ENCODE measurements around the gene PSMD8. TPM values are rescaled to one million over a fixed set of nuclear protein-coding genes. Genes with fewer than 3 reads are reported as not detected.
A peak's percentile ranks its signal among the peaks of the same experiment; 100 is the strongest.

Gene PSMD8
- total RNA-seq, 2 donors from 2014 or later, result 75.9 to 84.7 TPM

DNA sequence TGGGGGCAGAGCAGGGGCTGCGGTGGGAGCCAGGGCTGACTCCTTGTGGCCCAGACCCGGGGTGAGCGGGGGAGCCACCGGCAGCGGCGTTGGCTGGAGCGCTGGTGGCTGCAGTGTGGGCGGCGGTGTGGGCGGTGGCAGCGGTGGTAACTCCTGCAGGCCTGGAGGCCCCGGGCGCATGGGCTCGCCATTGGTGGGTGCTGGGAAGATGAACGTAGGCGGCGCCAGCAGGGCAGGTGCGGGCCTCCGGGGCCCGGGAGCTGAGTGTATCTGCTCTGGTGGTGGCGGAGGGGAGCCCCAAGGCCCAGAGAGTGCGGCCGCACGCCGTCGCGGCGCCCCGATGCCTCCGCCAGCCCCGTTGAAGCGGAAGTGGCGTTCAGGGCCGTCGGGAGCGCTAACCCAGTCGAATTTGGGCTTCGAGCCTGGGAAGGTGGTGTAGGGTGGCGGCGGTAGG is 11.5 kb downstream of the PSMD8 start:
- peak overlapping the region; percentile 50 for H3K4me3 Mint-ChIP-seq
- no peaks in the 10 kb centered on the region for H3K9me3 ChIP-seq (ENCODE audit: control insufficient read depth, low read length, poor library complexity, severe bottlenecking)
- H3K36me3 Mint-ChIP-seq (ENCODE audit: low read depth), result peaks cover 8% of the 10 kb centered on the region
- H3K27ac Mint-ChIP-seq, result no peak overlapping the region
- peaks cover 22% of the 10 kb centered on the region for H3K4me1 Mint-ChIP-seq
- ATAC-seq, result no peak
- no peaks in the 10 kb centered on the region for H3K27me3 Mint-ChIP-seq
- no peak for DNase-seq

- Mint-ChIP-seq H3K27me3 (no peaks in the 10 kb centered on the region), H3K36me3 (ENCODE audit: low read depth) (peaks cover 8% of the 10 kb centered on the region), H3K4me1 (peaks cover 24% of the 10 kb centered on the region), H3K27ac (no peak overlapping the region), H3K4me3 (peak overlapping the region; percentile 50)
- H3K9me3 ChIP-seq (ENCODE audit: control insufficient read depth, low read length, poor library complexity, severe bottlenecking), result no peaks in the 10 kb centered on the region
- DNase-seq (no peak), ATAC-seq (no peak)
These were observed 12.1 kb downstream of the PSMD8 start for GRCh38 chr19:38386300-38386970.

- no peaks in the 10 kb centered on the region for H3K9me3 ChIP-seq (ENCODE audit: control insufficient read depth, low read length, poor library complexity, severe bottlenecking)
- Mint-ChIP-seq H3K4me3 (peak overlapping the region; percentile 93), H3K27me3 (no peaks in the 10 kb centered on the region), H3K27ac (peak overlapping the region; percentile 85), H3K4me1 (peaks cover 24% of the 10 kb centered on the region), H3K36me3 (ENCODE audit: low read depth) (peaks cover 8% of the 10 kb centered on the region)
- DNase-seq (no peak), ATAC-seq (no peak)
These were observed 12.7 kb downstream of the PSMD8 start for GRCh38 chr19:38386971-38387549.

GRCh38 chr19:38387550-38388348 is 13.4 kb downstream of the PSMD8 start, which contains the start of gene GGN:
Gene GGN (minus strand): TSS chr19:38388034. CDS start chr19:38387261, 773 bp downstream.
- Mint-ChIP-seq H3K4me3 (peak within 1 kb of the TSS; percentile 93), H3K27me3 (no peaks in the 10 kb centered on the region), H3K27ac (peak within 1 kb of the TSS; percentile 85), H3K4me1 (peaks cover 26% of the 10 kb centered on the region), H3K36me3 (ENCODE audit: low read depth) (peaks cover 7% of the 10 kb centered on the region)
- peak; percentile 81 for ATAC-seq
- peak; percentile 67 to 80 (median 75) for DNase-seq
- H3K9me3 ChIP-seq (ENCODE audit: control insufficient read depth, low read length, poor library complexity, severe bottlenecking), result no peaks in the 10 kb centered on the region

DNA sequence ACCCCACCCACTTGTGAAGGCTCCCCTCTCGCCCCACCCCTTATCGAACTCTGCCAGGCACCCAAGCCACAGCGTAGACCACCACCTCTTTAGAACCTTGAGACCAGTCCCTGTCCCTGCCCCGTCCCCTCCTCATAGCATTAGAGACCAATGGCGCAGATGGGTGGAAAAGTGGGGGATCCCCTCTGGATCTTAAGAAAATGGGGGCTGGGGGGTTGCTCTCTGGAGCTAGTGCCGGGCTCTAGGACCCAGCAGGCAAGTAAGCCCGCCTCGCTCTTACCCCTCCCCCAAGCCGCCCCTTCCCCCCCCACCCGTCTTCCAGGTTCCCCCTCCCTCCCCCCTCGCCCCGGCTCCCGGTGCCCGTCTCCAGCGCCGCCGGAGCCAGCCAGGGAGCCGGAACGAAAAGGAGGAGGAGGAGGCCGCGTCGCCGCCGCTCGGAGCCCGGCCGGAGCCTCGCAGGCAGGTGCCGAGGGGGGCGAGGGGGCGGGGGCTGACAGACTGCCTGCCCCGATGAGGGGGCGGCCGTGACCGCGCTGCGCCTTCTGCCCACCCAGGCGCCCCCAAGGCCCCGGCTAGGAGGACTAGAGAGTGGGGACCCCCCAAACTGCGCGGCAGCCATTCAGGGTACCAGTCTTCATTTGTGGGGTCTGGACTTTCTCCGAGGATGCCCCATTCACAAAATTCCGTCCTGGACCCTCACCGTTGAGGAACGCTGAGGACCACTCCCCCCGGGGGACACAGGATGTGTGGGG is 14.2 kb downstream of the PSMD8 start, which contains the start of gene SPRED3:
Gene SPRED3 (plus strand): TSS at position 349 of the 752 bp plus-strand sequence. CDS start 1,606 bp downstream, outside the sequence.
- ATAC-seq, result no peak
- peak in 1 of 3 donors; percentile 41 for DNase-seq
- Mint-ChIP-seq H3K4me1 (peaks cover 26% of the 10 kb centered on the region), H3K27me3 (no peaks in the 10 kb centered on the region), H3K4me3 (peak within 1 kb of the TSS; percentile 93), H3K36me3 (ENCODE audit: low read depth) (peaks cover 3% of the 10 kb centered on the region), H3K27ac (peak within 1 kb of the TSS; percentile 85)
- H3K9me3 ChIP-seq (ENCODE audit: control insufficient read depth, low read length, poor library complexity, severe bottlenecking), result no peaks in the 10 kb centered on the region

- Mint-ChIP-seq H3K27ac (no peak overlapping the region), H3K27me3 (no peaks in the 10 kb centered on the region), H3K36me3 (ENCODE audit: low read depth) (peaks cover 2% of the 10 kb centered on the region), H3K4me1 (peaks cover 32% of the 10 kb centered on the region), H3K4me3 (peak overlapping the region; percentile 85)
- ATAC-seq, result no peak
- DNase-seq, result no peak
- H3K9me3 ChIP-seq (ENCODE audit: control insufficient read depth, low read length, poor library complexity, severe bottlenecking), result no peaks in the 10 kb centered on the region
These were observed 14.9 kb downstream of the PSMD8 start for GRCh38 chr19:38389101-38389925.

DNA sequence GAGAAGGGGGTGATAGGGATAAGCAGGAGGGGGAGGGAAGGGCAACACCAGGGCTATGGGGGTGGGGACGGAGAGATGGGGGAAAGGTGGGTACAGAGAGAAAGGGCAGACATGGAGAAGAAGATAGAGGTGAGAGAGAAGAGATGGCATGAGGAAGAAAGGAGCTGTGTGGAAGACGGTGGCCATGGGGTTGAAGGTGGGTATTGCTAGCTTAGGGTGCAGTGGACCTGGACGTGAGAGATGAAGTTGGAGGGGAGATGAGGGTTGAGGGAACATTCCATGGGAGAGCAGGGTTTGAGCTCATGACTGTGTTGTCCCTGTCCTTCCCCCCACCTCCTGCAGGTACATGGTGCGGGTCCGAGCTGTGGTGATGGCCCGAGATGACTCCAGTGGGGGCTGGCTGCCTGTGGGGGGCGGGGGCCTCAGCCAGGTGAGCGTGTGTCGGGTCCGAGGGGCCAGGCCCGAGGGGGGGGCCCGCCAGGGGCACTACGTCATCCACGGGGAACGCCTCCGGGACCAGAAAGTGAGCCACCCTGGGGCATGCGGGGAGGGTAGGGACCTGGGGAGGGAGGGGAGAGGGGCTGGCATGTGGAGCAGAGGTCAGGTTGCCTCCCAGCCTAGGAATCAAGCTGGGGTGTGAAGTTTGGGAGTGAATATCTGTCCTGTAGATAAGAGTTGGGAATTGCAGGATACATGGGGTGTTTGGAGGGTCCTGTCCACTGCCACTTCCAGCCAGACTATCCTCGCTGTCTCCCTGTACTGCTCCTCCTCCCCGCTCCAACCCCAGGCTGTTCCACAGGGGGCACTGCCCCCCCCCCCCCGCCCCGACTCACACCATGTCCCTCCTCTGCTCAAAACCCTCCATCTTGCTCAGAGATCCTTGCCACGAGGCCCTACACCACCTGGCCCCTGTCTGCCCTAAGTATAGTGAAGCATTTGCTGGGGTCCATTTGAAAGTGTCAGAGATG is 15.9 kb downstream of the PSMD8 start:
- DNase-seq, result no peak
- Mint-ChIP-seq H3K4me1 (peaks cover 33% of the 10 kb centered on the region), H3K27me3 (no peaks in the 10 kb centered on the region), H3K27ac (no peak overlapping the region), H3K4me3 (peak overlapping the region; percentile 85), H3K36me3 (ENCODE audit: low read depth) (peaks cover 2% of the 10 kb centered on the region)
- ATAC-seq, result no peak
- no peaks in the 10 kb centered on the region for H3K9me3 ChIP-seq (ENCODE audit: control insufficient read depth, low read length, poor library complexity, severe bottlenecking)

GRCh38 chr19:38391911-38392464 is 17.6 kb downstream of the PSMD8 start:
- Mint-ChIP-seq H3K27ac (peak overlapping the region; percentile 72), H3K36me3 (ENCODE audit: low read depth) (peaks cover 2% of the 10 kb centered on the region), H3K4me3 (no peak overlapping the region), H3K4me1 (peaks cover 39% of the 10 kb centered on the region), H3K27me3 (no peaks in the 10 kb centered on the region)
- DNase-seq (no peak), ATAC-seq (no peak)
- no peaks in the 10 kb centered on the region for H3K9me3 ChIP-seq (ENCODE audit: control insufficient read depth, low read length, poor library complexity, severe bottlenecking)

GRCh38 chr19:38392707-38393308 is 18.4 kb downstream of the PSMD8 start:
- ATAC-seq (no peak), DNase-seq (no peak)
- Mint-ChIP-seq H3K27me3 (no peaks in the 10 kb centered on the region), H3K27ac (peak overlapping the region; percentile 72), H3K4me3 (no peak overlapping the region), H3K4me1 (peaks cover 36% of the 10 kb centered on the region), H3K36me3 (ENCODE audit: low read depth) (no peaks in the 10 kb centered on the region)
- H3K9me3 ChIP-seq (ENCODE audit: control insufficient read depth, low read length, poor library complexity, severe bottlenecking), result no peaks in the 10 kb centered on the region

GRCh38 chr19:38394488-38394887 is 20.1 kb downstream of the PSMD8 start:
- ATAC-seq (peak; percentile 74), DNase-seq (peak; percentile 44 to 59 (median 45))
- Mint-ChIP-seq H3K27me3 (no peaks in the 10 kb centered on the region), H3K4me3 (peak overlapping the region; percentile 86), H3K4me1 (peaks cover 28% of the 10 kb centered on the region), H3K36me3 (ENCODE audit: low read depth) (no peaks in the 10 kb centered on the region), H3K27ac (no peak overlapping the region)
- H3K9me3 ChIP-seq (ENCODE audit: control insufficient read depth, low read length, poor library complexity, severe bottlenecking), result no peaks in the 10 kb centered on the region

Measured in T-helper 17 cell (primary cell).